Smooth muscle cell (in vitro differentiated cells): ENCODE results near the gene ADCY1. TPM values are rescaled to one million over a fixed set of nuclear protein-coding genes. Genes with fewer than 3 reads are reported as not detected.
"Not testable (repeated sequence)": the region's sequence is repeated elsewhere in the genome, so short reads cannot be mapped to it uniquely, and the experiment has no call there.

Experiments used
- DNase-seq: peaks from one replicate; lab custom pipeline; 2025; ENCODE audit not compliant: unreplicated experiment; lab: John Stamatoyannopoulos, UW
- H2AFZ ChIP-seq: fragments of 200-600 bp; sonication (generic); 2 replicates; pipeline ENCODE4 v1.6.0; 2016; ENCODE audit warnings: antibody characterized with exemption, low read depth, mild to moderate bottlenecking
- H3F3A ChIP-seq: fragments of 200-600 bp; sonication (generic); 2 replicates; pipeline ENCODE4 v1.6.0; 2017; ENCODE audit warnings: antibody characterized with exemption, low read depth
- H3K27ac ChIP-seq: fragments of 200-600 bp; sonication (generic); 2 replicates; pipeline ENCODE4 v1.5.1; 2016; ENCODE audit warnings: low read depth, mild to moderate bottlenecking
- H3K27me3 ChIP-seq: fragments of 200-600 bp; sonication (generic); 2 replicates; pipeline ENCODE4 v1.6.1; 2016; ENCODE audit warnings: low read depth, mild to moderate bottlenecking
- H3K36me3 ChIP-seq: fragments of 200-600 bp; sonication (generic); 2 replicates; pipeline ENCODE4 v1.5.1; 2016; ENCODE audit warnings: low read depth
- H3K4me1 ChIP-seq: fragments of 200-600 bp; sonication (generic); 2 replicates; pipeline ENCODE4 v1.5.1; 2016; ENCODE audit warnings: low read depth
- H3K4me2 ChIP-seq: fragments of 200-600 bp; sonication (generic); 2 replicates; pipeline ENCODE4 v1.6.0; 2016; ENCODE audit warnings: mild to moderate bottlenecking
- H3K4me3 ChIP-seq: fragments of 200-600 bp; sonication (generic); 2 replicates; pipeline ENCODE4 v1.5.1; 2016; ENCODE audit warnings: mild to moderate bottlenecking
- H3K79me2 ChIP-seq: fragments of 200-600 bp; sonication (generic); 2 replicates; pipeline ENCODE4 v1.6.0; 2016; ENCODE audit warnings: low read depth, mild to moderate bottlenecking
- H3K9ac ChIP-seq: fragments of 200-600 bp; sonication (generic); 2 replicates; pipeline ENCODE4 v1.6.0; 2016; ENCODE audit warnings: low read depth
- H3K9me3 ChIP-seq: fragments of 200-600 bp; sonication (generic); replicated peaks from 2 replicates; pipeline ENCODE4 v1.5.1; 2016; ENCODE audit warnings: low read depth
- H4K20me1 ChIP-seq: fragments of 200-600 bp; sonication (generic); 2 replicates; pipeline ENCODE4 v1.6.0; 2016; ENCODE audit warnings: low read depth
- CTCF ChIP-seq: fragments of 200-600 bp; sonication (generic); IDR thresholded peaks from 2 replicates; pipeline ENCODE4 v1.5.1; 2017; ENCODE audit warnings: borderline replicate concordance, mild to moderate bottlenecking, antibody characterized with exemption; ENCODE audit not compliant: insufficient read depth, poor library complexity, severe bottlenecking
- WGBS: methylation state at CpG from one replicate; pipeline ENCODE4 v1.1.7; 2016; ENCODE audit warnings: low lambda C conversion rate; 5-methylcytosine and 5-hydroxymethylcytosine counted together
- polyA plus RNA-seq: library from polyadenylated mRNA; unstranded; fragments of >200 nt; fragmentation: Nextera tagmentation; extraction: Ambion mirVana; gene quantifications from 2 replicates; pipeline ENCODE4 v1.2.1, GENCODE V29; 2016
- total RNA-seq: library from RNA; depleted of rRNA; stranded (reverse); fragments of >200 nt; gene quantifications from 2 replicates; pipeline ENCODE4 v1.2.3, GENCODE V29; 2014

The ADCY1 gene
- total and polyA plus RNA-seq, 2 experiments from 2014 or later = 0.22 TPM; not detected in 1

DNA sequence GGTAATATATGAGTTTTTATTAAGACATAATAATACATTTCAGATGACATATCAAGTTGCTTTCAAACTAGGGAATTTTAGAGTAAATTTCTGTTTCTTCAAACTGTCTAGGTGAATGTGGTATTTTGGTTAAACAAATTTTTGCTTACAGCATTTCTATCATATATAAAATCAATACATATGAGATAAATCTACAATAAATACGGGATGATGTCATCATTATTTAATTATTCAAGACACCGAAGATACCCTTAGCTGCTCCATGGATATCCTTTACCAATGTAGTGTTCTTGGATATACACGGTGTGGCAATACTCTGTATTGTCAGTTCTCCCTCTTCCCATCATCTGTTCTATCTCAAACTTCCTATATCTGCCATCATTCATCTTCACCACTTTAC, 166.4 kb downstream of the ADCY1 start:
- DNase-seq, H3K4me3 ChIP-seq, H3K27ac ChIP-seq, H3F3A ChIP-seq, H3K4me1 ChIP-seq, H3K79me2 ChIP-seq, H3K9ac ChIP-seq, H3K4me2 ChIP-seq, H4K20me1 ChIP-seq, H2AFZ ChIP-seq, H3K27me3 ChIP-seq, H3K36me3 ChIP-seq, H3K9me3 ChIP-seq: not testable (repeated sequence)
- 95% methylated on average over 3 of the region's 3 CpGs for WGBS

DNA sequence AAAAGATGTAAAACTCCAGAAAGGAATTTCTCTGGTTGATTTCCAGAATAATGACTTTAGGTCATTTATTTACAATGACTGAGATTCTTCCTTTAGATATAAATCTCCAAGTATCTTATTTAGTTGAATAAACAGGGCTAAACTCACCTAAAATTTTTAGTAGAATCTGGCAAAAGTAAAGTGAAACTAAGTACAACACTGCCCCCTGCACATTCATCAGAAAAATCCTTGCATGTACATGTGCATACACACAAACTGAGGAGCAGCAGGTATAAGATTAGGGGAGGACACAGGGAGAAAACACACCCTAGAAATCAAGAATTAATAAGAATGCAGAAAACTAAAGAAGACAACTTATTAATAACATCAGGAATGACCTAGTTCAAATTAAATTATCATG, 174.8 kb downstream of the ADCY1 start:
- H3K4me3 ChIP-seq, H3K27ac ChIP-seq, H3F3A ChIP-seq, H3K36me3 ChIP-seq, DNase-seq, H3K9ac ChIP-seq, H3K27me3 ChIP-seq, H4K20me1 ChIP-seq, H3K4me2 ChIP-seq, H3K79me2 ChIP-seq, H2AFZ ChIP-seq, H3K9me3 ChIP-seq, H3K4me1 ChIP-seq: not testable (repeated sequence)

DNA sequence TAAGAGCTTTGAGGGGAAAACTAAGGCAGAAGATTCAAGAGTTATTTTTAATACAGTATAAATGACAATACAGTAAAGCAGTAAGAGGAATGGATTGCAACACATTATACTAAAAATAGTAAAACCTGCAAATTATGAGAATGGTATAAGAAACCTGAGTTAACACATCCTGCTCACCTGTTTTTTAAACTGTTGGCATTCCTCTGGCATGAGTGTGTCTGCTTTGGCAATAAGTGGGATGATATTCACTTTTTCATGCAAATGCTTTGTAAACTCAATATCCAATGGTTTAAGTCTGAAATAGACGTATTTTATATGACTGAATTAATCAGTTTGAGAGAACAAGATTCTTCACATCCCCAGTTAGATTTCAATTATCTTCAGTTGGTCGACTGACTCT, 177.2 kb downstream of the ADCY1 start:
- H3K9me3 ChIP-seq, H3K4me3 ChIP-seq, DNase-seq, H3K36me3 ChIP-seq, H3K79me2 ChIP-seq, H4K20me1 ChIP-seq, H3F3A ChIP-seq, H2AFZ ChIP-seq, H3K4me1 ChIP-seq, H3K4me2 ChIP-seq, H3K27me3 ChIP-seq, H3K27ac ChIP-seq, H3K9ac ChIP-seq: not testable (repeated sequence)
- WGBS = 98% methylated on average over 2 of the region's 2 CpGs

DNA sequence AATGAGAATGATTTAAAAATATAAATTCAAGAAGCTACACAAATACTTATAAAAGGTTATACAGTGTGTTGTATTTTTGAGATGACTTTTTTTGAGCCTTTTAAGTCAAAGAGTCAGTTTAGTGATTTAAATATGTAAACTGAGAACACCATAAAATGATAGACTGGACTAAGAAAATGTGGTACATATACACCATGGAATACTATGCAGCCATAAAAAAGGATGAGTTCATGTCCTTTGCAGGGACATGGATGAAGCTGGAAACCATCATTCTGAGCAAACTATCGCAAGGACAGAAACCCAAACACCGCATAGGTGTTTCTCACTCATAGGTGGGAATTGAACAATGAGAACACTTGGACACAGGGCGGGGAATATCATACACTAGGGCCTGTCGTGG, 182.2 kb downstream of the ADCY1 start:
- DNase-seq, H3K79me2 ChIP-seq, H4K20me1 ChIP-seq, H3K4me3 ChIP-seq, H3K9ac ChIP-seq, H3K4me2 ChIP-seq, H3K27me3 ChIP-seq, H3K4me1 ChIP-seq, H3K27ac ChIP-seq, H3K36me3 ChIP-seq, H3K9me3 ChIP-seq, H3F3A ChIP-seq, H2AFZ ChIP-seq: not testable (repeated sequence)
- WGBS = 100% methylated on average over 4 of the region's 4 CpGs

DNA sequence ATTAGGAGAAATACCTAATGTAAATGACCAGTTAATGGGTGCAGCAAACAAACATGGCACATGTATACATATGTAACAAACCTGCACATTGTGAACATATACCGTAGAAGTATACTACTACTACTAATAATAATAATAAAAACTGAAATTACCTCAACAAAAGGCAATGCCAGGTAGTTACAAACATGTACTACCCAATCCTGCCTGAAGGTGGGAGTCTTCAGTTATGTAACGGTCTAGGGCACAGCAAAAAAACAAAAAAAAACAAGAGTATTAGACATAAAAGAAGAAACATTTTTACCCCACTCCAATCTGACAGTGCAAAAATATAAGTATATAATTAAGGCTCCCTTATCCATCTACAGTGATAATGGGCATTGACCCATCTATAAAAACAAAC, 182.6 kb downstream of the ADCY1 start:
- H3K79me2 ChIP-seq, H3F3A ChIP-seq, DNase-seq, H3K9me3 ChIP-seq, H4K20me1 ChIP-seq, H3K4me3 ChIP-seq, H3K36me3 ChIP-seq, H3K4me1 ChIP-seq, H2AFZ ChIP-seq, H3K27me3 ChIP-seq, H3K27ac ChIP-seq, H3K9ac ChIP-seq, H3K4me2 ChIP-seq: not testable (repeated sequence)
- TF ChIP-seq CTCF = peak; percentile 25
- WGBS = 92% methylated on average over 2 of the region's 2 CpGs

- H3K27ac ChIP-seq, DNase-seq: not testable (repeated sequence)
Measured at GRCh38 chr7:45759464-45759863, 185.3 kb downstream of the ADCY1 start.

GRCh38 chr7:45761545-45762205, 187.5 kb downstream of the ADCY1 start:
- peak overlapping the region; percentile 6 for H3K27ac ChIP-seq
- WGBS = 89% methylated on average over 5 of the region's 5 CpGs
- H3K27me3 ChIP-seq, H3K36me3 ChIP-seq, H3K9me3 ChIP-seq, H3K4me2 ChIP-seq, H2AFZ ChIP-seq, DNase-seq, H3K4me3 ChIP-seq, H3F3A ChIP-seq, H3K9ac ChIP-seq, H3K4me1 ChIP-seq: not testable (repeated sequence)
- H3K79me2 ChIP-seq = peaks cover 21% of the 10 kb centered on the region
- H4K20me1 ChIP-seq = peaks cover 16% of the 10 kb centered on the region

More at GRCh38 chr7:45759464-45759863, 185.3 kb downstream of the ADCY1 start:
- H3K36me3 ChIP-seq, H2AFZ ChIP-seq, H3K4me2 ChIP-seq, H3K4me1 ChIP-seq, H3K9me3 ChIP-seq, H3K27me3 ChIP-seq, H3F3A ChIP-seq, H3K9ac ChIP-seq, H3K4me3 ChIP-seq: not testable (repeated sequence)
- peaks cover 16% of the 10 kb centered on the region for H3K79me2 ChIP-seq
- H4K20me1 ChIP-seq = peaks cover 16% of the 10 kb centered on the region
- 95% methylated on average over 1 of the region's 1 CpG for WGBS

GRCh38 chr7:45762225-45762994, 188.2 kb downstream of the ADCY1 start:
- not testable (repeated sequence) for H3K36me3 ChIP-seq, H3F3A ChIP-seq, H3K4me1 ChIP-seq, H3K4me2 ChIP-seq, H3K9ac ChIP-seq, H2AFZ ChIP-seq, H3K27me3 ChIP-seq, DNase-seq, H3K9me3 ChIP-seq, H3K4me3 ChIP-seq, H3K27ac ChIP-seq
- Histone ChIP-seq H4K20me1 (peaks cover 16% of the 10 kb centered on the region), H3K79me2 (peaks cover 23% of the 10 kb centered on the region)
- 89% methylated on average over 3 of the region's 3 CpGs for WGBS
